ENCODE data around the gene SCGB1C1. TPM values are rescaled to one million over a fixed set of nuclear protein-coding genes. Genes with fewer than 3 reads are reported as not detected.
"Not testable (repeated sequence)": the region's sequence is repeated elsewhere in the genome, so short reads cannot be mapped to it uniquely, and the experiment has no call there.

SCGB1C1 gene
- total and polyA plus RNA-seq, 2 experiments from 2014 or later, result not detected

GRCh38 chr11:191490-192478 is 1.1 kb upstream of the SCGB1C1 start:
- TF ChIP-seq CTCF (IDR thresholded peaks at IDR 0.05; ENCODE audit: poor library complexity), result peak; percentile 15
- WGBS (ENCODE audit: low lambda C conversion rate, missing lambda C conversion rate), result 96% methylated on average over 4 of the region's 8 CpGs
- not testable (repeated sequence) for H3K27ac ChIP-seq; DNase-seq (ENCODE audit: low spot score); H2AFZ ChIP-seq; H3K9me2 ChIP-seq (replicated peaks; ENCODE audit: insufficient read depth); H3K36me3 ChIP-seq (replicated peaks; ENCODE audit: insufficient read depth, low read depth); H3K9me3 ChIP-seq (ENCODE audit: low read depth); H3K4me2 ChIP-seq; H3K4me3 ChIP-seq; H3K79me2 ChIP-seq; H4K20me1 ChIP-seq (ENCODE audit: insufficient read depth, poor library complexity, severe bottlenecking); H3K27me3 ChIP-seq; H3K4me1 ChIP-seq (ENCODE audit: insufficient read depth)

- not testable (repeated sequence) for H2AFZ ChIP-seq; H3K79me2 ChIP-seq; H3K9me2 ChIP-seq (replicated peaks; ENCODE audit: insufficient read depth); DNase-seq (ENCODE audit: low spot score); H3K36me3 ChIP-seq (replicated peaks; ENCODE audit: insufficient read depth, low read depth); H3K4me2 ChIP-seq; H3K4me1 ChIP-seq (ENCODE audit: insufficient read depth); H3K27ac ChIP-seq; H3K27me3 ChIP-seq; H3K4me3 ChIP-seq; H4K20me1 ChIP-seq (ENCODE audit: insufficient read depth, poor library complexity, severe bottlenecking); H3K9me3 ChIP-seq (ENCODE audit: low read depth)
- WGBS (ENCODE audit: low lambda C conversion rate, missing lambda C conversion rate), result 78% methylated on average over 5 of the region's 5 CpGs
Observed at GRCh38 chr11:193481-193880, 603 bp downstream of the SCGB1C1 start.

- Histone ChIP-seq H3K36me3 (replicated peaks; ENCODE audit: insufficient read depth, low read depth) (no peaks in the 10 kb centered on the region), H3K4me1 (ENCODE audit: insufficient read depth) (no peaks in the 10 kb centered on the region)
Observed at GRCh38 chr11:196786-197731, 4.2 kb downstream of the SCGB1C1 start.

More at GRCh38 chr11:196786-197731, 4.2 kb downstream of the SCGB1C1 start:
- Histone ChIP-seq H3K27ac (no peak overlapping the region), H3K79me2 (no peaks in the 10 kb centered on the region), H3K9me2 (replicated peaks; ENCODE audit: insufficient read depth) (no peaks in the 10 kb centered on the region), H2AFZ (no peak overlapping the region), H3K9me3 (ENCODE audit: low read depth) (no peaks in the 10 kb centered on the region), H3K27me3 (no peaks in the 10 kb centered on the region), H3K4me3 (no peak overlapping the region), H3K4me2 (no peak overlapping the region), H4K20me1 (ENCODE audit: insufficient read depth, poor library complexity, severe bottlenecking) (peaks cover under 1% of the 10 kb centered on the region)
- WGBS (ENCODE audit: low lambda C conversion rate, missing lambda C conversion rate), result 88% methylated on average over 23 of the region's 23 CpGs
- TF ChIP-seq EZH2 (IDR thresholded peaks at IDR 0.05; ENCODE audit: borderline replicate concordance) (no peak), EZH2phosphoT487 (IDR thresholded peaks at IDR 0.05; ENCODE audit: low read depth, severe bottlenecking, unreplicated experiment) (no peak), CTCF (IDR thresholded peaks at IDR 0.05; ENCODE audit: poor library complexity) (no peak)
- DNase-seq (ENCODE audit: low spot score), result no peak

Measured in hepatocyte (in vitro differentiated cells).